Measurements from ENCODE around the gene RIMS1. TPM values are rescaled to one million over a fixed set of nuclear protein-coding genes. Genes with fewer than 3 reads are reported as not detected.
A peak's percentile ranks its signal among the peaks of the same experiment; 100 is the strongest.

Gene RIMS1
- total RNA-seq, 1 experiment from 2014 or later: 0.57 TPM

DNA sequence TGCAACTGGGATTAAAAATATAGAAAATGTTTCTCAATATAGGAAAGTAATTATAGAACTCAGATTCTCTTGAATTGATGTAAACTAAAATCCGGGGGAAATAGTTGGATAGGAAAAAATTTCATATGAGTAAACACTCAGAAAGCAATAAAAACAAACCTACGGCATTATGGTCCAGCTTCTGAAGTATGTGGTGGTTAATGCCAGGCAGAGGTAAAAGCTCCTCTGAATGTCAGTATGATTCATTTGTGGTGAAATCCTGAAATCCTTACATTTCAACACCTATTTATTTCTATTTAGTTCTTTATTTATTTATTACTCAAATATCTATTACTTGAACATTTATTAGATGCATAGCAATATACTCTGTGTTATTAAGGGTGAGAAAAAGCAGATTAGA, 145.1 kb downstream of the RIMS1 start:
- TF ChIP-seq, protein P1, sequence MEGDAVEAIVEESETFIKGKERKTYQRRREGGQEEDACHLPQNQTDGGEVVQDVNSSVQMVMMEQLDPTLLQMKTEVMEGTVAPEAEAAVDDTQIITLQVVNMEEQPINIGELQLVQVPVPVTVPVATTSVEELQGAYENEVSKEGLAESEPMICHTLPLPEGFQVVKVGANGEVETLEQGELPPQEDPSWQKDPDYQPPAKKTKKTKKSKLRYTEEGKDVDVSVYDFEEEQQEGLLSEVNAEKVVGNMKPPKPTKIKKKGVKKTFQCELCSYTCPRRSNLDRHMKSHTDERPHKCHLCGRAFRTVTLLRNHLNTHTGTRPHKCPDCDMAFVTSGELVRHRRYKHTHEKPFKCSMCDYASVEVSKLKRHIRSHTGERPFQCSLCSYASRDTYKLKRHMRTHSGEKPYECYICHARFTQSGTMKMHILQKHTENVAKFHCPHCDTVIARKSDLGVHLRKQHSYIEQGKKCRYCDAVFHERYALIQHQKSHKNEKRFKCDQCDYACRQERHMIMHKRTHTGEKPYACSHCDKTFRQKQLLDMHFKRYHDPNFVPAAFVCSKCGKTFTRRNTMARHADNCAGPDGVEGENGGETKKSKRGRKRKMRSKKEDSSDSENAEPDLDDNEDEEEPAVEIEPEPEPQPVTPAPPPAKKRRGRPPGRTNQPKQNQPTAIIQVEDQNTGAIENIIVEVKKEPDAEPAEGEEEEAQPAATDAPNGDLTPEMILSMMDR (IDR thresholded peaks at IDR 0.05; ENCODE audit: unreplicated experiment): no peak
- H3K36me3 Mint-ChIP-seq (ENCODE audit: insufficient read depth, unreplicated experiment): no peaks in the 10 kb centered on the region
- CTCF ChIA-PET: no interaction called here
- intact Hi-C loops (cut with micrococcal nuclease; ENCODE audit: unreplicated experiment): loop anchor here (5.0 kb wide), 1 partner anchor 504 kb away; no protein-coding TSS in a partner anchor
- DNase-seq: no peak
- H3K4me3 Mint-ChIP-seq (ENCODE audit: low read depth, unreplicated experiment): peak overlapping the region; percentile 4
- no peaks in the 10 kb centered on the region for H3K9me3 Mint-ChIP-seq (ENCODE audit: low read depth, unreplicated experiment)
- H3K4me1 Mint-ChIP-seq (ENCODE audit: low read depth, unreplicated experiment): peaks cover 32% of the 10 kb centered on the region
- H3K27me3 Mint-ChIP-seq (ENCODE audit: unreplicated experiment): no peaks in the 10 kb centered on the region
- BruUV-seq (replicated peaks): no TSS peak
- H3K27ac Mint-ChIP-seq (ENCODE audit: unreplicated experiment): peak overlapping the region; percentile 6

DNA sequence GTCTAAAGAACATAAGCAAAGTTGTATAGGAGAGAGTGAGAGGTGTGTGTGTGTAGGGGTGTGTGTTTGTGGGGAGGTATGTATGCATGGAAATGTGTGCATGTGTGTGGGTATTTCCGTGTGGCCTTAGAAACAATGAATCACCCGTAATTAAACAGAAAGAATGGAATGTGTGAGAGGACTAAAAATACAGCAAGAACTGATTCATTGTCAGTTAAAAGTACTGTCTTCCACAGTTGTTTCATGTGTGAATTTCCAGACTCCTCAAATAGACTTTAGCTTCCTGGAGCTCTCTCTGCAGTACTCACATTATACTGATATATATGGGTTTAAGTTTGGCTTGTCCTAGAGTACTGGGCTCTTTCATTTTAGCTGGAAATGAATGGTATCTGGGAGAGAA, 145.7 kb downstream of the RIMS1 start:
- peak; percentile 9 for DNase-seq
- peak overlapping the region; percentile 6 for H3K27ac Mint-ChIP-seq (ENCODE audit: unreplicated experiment)
- H3K9me3 Mint-ChIP-seq (ENCODE audit: low read depth, unreplicated experiment): no peaks in the 10 kb centered on the region
- intact Hi-C loops (cut with micrococcal nuclease; ENCODE audit: unreplicated experiment): loop anchor here (5.0 kb wide), 1 partner anchor 505 kb away; no protein-coding TSS in a partner anchor
- H3K36me3 Mint-ChIP-seq (ENCODE audit: insufficient read depth, unreplicated experiment): no peaks in the 10 kb centered on the region
- CTCF ChIA-PET: no interaction called here
- TF ChIP-seq, protein P1 (IDR thresholded peaks at IDR 0.05; ENCODE audit: unreplicated experiment): no peak
- no peaks in the 10 kb centered on the region for H3K27me3 Mint-ChIP-seq (ENCODE audit: unreplicated experiment)
- peak overlapping the region; percentile 4 for H3K4me3 Mint-ChIP-seq (ENCODE audit: low read depth, unreplicated experiment)
- H3K4me1 Mint-ChIP-seq (ENCODE audit: low read depth, unreplicated experiment): peaks cover 38% of the 10 kb centered on the region
- BruUV-seq (replicated peaks): no TSS peak

DNA sequence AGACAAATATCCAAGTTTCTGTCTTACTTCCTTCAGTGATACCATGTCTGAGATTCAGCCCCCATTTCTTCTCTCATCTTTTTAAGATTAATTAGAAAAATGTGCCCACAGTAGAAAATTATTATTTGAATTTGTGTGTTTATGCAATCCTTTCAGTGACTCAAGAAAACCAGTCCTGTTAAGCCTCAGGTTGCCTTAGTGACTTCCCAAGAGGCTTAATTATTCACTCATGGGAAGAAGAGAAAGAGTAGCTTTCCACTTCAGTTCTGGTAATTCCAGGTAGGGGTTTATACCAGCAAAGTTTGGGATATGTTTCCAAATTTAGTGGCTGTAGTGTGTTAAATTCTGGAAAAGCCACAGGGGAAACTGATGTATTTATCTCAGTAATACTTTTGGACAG, 149.1 kb downstream of the RIMS1 start:
- Mint-ChIP-seq H3K27me3 (ENCODE audit: unreplicated experiment) (no peaks in the 10 kb centered on the region), H3K4me3 (ENCODE audit: low read depth, unreplicated experiment) (no peak overlapping the region), H3K27ac (ENCODE audit: unreplicated experiment) (peak overlapping the region; percentile 37), H3K4me1 (ENCODE audit: low read depth, unreplicated experiment) (peaks cover 41% of the 10 kb centered on the region), H3K36me3 (ENCODE audit: insufficient read depth, unreplicated experiment) (no peaks in the 10 kb centered on the region), H3K9me3 (ENCODE audit: low read depth, unreplicated experiment) (no peaks in the 10 kb centered on the region)
- BruUV-seq (replicated peaks): no TSS peak
- no peak for DNase-seq
- intact Hi-C loops (cut with micrococcal nuclease; ENCODE audit: unreplicated experiment): no loop called here
- TF ChIP-seq, protein P1 (IDR thresholded peaks at IDR 0.05; ENCODE audit: unreplicated experiment): no peak
- CTCF ChIA-PET: interaction anchor here (0.6 to 1.3 kb wide), 2 partner anchors 424 to 504 kb away, joined by 3 read pairs; no protein-coding TSS in a partner anchor

DNA sequence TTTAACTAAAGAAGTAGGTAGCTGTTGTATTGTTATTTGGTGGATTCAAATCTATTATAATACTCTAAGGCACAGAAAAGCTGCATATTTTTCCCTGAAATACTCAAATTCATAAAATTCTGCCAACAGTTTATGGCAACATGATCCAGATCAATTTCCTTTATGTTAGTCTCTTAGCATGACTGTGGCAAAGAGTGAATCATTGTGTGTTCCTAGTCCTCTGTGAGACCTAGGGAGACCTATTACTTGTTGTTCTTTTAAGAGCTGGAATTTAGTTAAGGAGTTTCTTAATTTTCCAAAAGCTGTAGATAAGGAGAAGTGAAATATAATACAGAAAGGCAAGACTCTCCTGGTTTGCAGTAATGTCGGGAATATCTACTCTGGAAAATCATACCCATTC, 149.6 kb downstream of the RIMS1 start:
- peaks cover 41% of the 10 kb centered on the region for H3K4me1 Mint-ChIP-seq (ENCODE audit: low read depth, unreplicated experiment)
- no peaks in the 10 kb centered on the region for H3K9me3 Mint-ChIP-seq (ENCODE audit: low read depth, unreplicated experiment)
- H3K27ac Mint-ChIP-seq (ENCODE audit: unreplicated experiment): no peak overlapping the region
- no peak for DNase-seq
- TF ChIP-seq, protein P1 (IDR thresholded peaks at IDR 0.05; ENCODE audit: unreplicated experiment): no peak
- CTCF ChIA-PET: interaction anchor here (0.6 to 1.3 kb wide), 2 partner anchors 424 to 504 kb away, joined by 3 read pairs; no protein-coding TSS in a partner anchor
- no peaks in the 10 kb centered on the region for H3K36me3 Mint-ChIP-seq (ENCODE audit: insufficient read depth, unreplicated experiment)
- H3K4me3 Mint-ChIP-seq (ENCODE audit: low read depth, unreplicated experiment): no peak overlapping the region
- H3K27me3 Mint-ChIP-seq (ENCODE audit: unreplicated experiment): no peaks in the 10 kb centered on the region
- no TSS peak for BruUV-seq (replicated peaks)
- intact Hi-C loops (cut with micrococcal nuclease; ENCODE audit: unreplicated experiment): no loop called here
